Measurements from ENCODE around the gene EFNB2. TPM values are rescaled to one million over a fixed set of nuclear protein-coding genes. Genes with fewer than 3 reads are reported as not detected.

EFNB2 gene
- total RNA-seq, 1 experiment from 2014 or later = 14.3 TPM

GRCh38 chr13:106525865-106526264 lies 9.6 kb downstream of the EFNB2 start:
- DNase-seq (ENCODE audit: low read depth) = no peak

- DNase-seq (ENCODE audit: low read depth) = no peak
Observed at GRCh38 chr13:106524108-106524507, 11.4 kb downstream of the EFNB2 start.

DNA sequence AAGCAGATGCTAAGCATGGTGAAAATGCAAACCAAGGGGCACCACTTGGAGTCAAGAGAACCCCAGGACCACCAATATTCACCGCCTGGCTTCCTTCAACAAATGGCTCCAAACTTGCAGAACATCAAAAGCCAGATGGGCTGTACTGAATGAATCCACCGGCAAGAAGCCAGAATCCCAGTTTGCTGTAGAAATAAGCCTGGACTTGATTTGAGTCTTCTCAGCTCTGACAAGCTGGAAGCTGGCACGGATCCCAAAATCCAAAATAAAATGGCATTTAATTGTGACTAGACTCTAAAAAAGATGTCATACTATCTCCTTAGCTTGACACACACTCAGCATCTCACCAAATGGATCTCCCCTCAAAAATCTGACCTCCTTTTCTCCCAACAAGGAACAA lies 11.9 kb downstream of the EFNB2 start:
- DNase-seq (ENCODE audit: low read depth) = peak; percentile 28

DNA sequence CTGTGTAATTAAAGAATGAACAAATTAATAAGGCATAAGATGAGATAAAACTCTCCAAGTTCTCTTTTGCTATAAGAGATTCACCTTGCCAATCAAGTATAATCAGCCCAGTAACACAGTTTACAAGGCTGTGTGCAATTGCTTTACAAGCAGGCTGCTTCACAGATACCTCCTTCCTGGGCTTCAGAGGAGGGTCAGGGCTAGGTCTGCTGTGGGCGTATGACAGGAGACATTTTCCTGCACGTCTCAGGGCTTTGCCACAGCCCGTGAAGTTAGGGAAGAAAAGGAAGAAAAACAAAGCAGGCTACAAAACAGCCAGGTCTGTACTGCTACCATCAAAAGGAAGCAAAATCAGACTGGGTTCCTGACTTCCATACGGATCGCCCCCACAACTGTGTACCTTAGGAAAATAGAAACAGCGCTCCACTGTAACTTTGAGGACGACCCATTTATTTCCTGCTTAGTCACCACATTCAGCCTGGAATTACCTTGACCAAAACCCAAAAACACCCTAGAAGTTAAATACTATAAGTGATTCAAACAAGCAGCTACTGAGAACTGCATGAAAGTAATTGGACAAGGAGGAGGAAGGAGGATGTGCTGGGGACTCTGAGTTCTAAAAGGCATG lies 12.4 kb downstream of the EFNB2 start:
- no peak for DNase-seq (ENCODE audit: low read depth)

GRCh38 chr13:106522112-106522705 lies 13.3 kb downstream of the EFNB2 start:
- DNase-seq (ENCODE audit: low read depth) = no peak

GRCh38 chr13:106521095-106521799 lies 14.2 kb downstream of the EFNB2 start:
- no peak for DNase-seq (ENCODE audit: low read depth)

DNA sequence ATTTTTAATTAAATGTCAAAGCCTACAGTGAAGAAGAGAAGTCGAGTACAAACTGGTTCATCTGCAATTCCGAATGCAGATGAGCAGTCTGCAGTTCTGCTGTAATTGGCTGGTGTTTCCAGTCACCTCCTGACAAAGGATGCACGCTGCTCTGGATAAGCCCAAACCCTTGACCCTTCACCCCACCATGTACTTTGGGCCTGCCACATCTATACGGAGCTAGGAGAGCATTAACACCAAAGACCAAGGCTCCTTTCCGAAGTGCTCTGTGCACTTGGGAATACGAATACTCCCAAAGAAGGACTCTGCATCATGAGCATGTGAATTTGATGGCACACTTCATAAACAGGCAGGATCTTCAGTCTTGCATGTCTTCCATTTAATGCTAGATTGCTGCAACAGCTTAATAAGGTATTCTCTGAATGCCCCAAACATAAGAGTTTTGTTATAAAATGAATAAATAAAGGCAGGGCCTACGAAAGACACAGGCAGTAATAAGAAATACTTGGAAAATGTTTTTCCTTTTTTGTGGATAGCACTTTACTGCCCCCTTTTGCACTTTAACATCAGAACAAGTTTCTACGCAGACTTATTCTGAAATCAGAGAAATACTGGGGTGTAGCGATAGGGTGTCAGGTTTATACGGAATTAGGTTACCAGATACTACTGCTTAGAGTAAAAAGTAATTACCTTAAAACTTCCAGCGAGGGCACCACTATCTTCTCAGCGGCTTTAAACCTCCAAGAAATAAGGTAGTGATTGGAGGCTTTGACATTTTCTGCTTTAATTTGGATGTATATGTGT lies 15.0 kb downstream of the EFNB2 start:
- DNase-seq (ENCODE audit: low read depth) = no peak

DNA sequence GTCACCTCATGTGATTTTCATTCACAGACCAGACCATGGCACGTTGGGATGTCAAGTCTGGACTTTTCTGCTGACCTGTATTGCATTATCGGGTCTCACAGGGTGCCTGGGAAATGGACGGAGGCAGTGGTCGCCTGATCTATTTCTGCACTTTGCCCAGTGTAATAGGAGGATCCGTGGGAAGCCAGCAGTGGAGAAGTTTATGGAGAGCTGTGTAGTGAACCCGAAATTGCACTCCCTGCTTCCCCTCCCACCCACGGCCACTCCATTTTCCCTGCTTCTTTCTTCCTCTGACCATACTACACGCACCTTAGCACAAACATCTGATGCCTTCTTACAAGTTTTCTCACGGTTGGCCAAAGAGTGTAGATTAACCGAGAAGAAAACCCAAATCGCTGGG lies 16.9 kb downstream of the EFNB2 start:
- no peak for DNase-seq (ENCODE audit: low read depth)

GRCh38 chr13:106517109-106517847 lies 18.2 kb downstream of the EFNB2 start:
- no peak for DNase-seq (ENCODE audit: low read depth)

DNA sequence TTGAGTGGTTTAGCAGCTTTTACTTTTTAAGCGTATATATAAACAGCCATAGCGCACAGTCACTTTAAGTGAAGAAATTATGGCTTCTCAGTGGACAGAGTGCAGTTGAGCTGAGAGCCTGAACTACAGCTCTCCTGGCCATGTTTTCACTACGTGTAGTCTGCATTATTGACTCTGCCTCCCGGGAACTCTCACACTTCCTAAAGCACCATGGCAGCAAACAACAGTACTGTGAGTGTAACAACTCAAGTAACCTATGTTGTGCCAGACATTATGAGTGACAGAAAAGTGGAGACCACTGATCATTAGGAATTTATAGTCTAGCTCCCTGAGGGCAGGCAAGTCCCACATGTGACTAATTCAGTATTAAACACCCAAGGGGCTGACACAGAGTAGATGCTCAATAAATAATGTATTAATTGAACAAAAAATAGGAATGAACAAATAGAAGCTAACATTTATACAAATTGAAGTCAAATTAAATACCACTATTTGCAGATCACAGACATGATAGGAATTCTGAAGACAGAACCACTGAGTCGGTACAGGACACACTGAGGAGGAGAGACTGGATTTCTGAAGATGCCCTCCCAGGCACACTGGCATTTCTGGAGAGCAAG lies 19.7 kb downstream of the EFNB2 start:
- DNase-seq (ENCODE audit: low read depth) = no peak

- DNase-seq (ENCODE audit: low read depth) = no peak
Observed at GRCh38 chr13:106514928-106515634, 20.4 kb downstream of the EFNB2 start.

GRCh38 chr13:106513025-106513983 lies 22.2 kb downstream of the EFNB2 start:
- DNase-seq (ENCODE audit: low read depth) = peak; percentile 59

DNA sequence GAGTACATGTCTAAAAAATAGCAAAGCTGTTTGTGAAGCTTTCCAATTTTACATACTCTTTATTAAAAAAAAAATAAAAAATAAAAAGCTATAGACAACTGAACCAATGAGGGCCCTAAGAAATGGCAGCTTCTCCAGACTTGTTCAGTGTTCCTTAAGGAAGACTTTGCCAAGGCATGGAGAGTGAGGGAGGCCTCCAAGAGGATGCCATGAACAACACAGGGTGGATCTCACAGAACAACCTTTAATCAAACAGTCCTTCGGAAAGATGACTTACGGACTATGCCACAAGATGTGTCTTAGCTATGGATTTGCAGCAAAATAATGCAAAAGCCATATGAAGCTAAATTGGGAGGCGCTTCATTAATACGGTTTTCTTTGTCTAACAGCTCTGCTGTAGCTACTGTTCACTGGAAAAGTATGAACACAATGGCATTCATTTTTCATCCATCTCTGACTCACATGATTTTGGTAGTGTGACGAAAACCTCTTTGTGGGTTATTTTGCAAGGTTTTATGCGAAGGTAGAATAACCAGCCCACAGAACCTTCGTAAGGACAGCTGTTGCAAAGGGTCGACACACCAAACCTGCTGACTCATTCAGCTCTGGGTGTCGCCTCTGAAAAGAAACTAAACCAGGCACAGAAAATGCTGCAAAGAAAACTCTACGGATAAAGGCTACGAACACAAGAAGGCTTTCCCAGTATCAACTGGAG lies 27.7 kb downstream of the EFNB2 start:
- peak; percentile 94 for DNase-seq (ENCODE audit: low read depth)

DNA sequence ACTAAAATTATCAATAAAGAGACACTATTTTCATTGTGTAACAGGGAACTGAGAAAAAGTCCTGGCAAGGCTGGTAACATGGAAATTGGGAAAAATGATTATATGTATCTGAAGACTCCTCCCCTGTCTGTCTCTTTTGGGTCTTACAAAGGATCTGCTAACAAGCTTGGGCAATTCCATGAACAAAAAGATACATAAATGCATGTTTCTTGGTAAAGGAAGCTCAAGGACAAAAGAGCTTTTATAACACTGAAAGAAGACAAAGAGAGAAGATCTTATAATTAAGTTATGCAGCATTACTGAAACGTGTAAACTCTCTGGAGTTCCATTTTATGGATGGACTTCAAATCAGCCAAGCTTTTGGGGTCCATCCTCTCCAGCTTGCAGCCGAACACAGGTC lies 29.2 kb downstream of the EFNB2 start:
- DNase-seq (ENCODE audit: low read depth) = no peak

DNA sequence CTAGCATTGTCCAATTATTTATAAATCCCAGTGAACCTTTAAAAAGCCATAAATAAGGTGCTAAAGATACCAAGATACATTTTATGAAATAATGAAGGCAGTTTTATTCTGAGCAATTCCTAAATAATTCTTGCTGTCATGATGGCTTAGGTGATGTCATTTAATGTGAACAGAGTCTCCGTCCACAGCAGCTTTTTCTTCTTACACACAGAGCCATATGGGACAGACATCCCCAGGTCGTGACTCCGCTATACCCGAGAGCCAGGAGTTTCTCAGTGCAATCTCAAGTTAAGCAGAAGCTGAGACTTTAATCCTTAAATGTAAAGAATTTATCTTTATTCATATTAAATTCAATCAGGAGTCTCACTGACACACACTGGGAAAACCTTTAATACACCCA lies 29.7 kb downstream of the EFNB2 start:
- no peak for DNase-seq (ENCODE audit: low read depth)

GRCh38 chr13:106505295-106505694 lies 30.2 kb downstream of the EFNB2 start:
- no peak for DNase-seq (ENCODE audit: low read depth)

DNA sequence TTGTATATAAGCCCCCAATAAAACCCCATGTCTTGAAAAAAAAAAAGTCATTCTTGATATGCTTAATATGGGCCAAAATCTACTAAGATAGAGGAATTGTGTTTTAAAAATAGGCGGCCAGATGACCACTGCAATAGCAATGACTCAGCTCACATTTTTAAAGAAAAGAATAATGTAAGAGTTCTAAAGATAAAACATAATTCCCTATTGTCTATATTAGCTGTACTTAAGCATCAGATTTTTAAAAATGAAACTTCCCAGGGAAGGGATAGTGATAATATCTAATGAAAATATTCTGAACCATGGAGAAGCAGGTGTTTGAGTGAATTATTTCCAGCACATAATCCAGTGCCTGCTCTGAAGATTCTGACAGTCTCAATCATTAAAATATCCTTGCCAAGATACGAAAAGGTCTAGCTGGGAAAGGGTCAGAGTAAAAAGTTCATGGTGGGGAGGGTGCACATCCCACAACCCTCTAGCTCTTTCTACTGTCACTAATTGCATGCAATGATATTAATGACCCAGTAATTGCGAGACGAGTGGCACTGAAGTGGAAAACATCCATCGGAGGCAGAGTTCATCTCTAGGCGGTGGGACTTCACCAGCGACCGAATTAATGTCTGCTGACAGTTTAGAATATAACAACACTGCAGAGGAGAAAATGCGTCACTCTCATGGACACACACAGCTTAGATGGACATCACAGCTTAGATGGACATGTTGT lies 31.6 kb downstream of the EFNB2 start:
- no peak for DNase-seq (ENCODE audit: low read depth)

DNA sequence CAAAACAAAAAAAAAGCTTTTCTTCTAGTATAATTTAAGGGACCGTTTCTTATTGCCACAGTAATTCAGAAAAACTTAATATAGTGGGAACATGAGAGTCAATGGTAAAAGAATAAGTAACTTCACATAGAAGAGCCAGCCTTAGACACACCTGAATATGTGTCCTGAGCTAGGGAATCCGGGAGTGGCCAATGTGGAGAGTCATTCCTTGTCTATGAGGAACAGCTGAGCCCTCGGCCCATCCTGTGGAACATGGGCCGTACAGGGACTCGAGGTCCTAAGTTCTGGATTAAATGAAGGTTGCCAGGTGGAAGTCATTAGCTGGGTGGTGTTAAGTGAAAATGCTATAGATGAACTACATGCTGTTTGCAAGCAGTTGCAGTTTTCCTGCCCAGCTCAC lies 32.2 kb downstream of the EFNB2 start:
- no peak for DNase-seq (ENCODE audit: low read depth)

Data from RPMI7951 (cell line).